GM12878 (cell line): ENCODE data around the gene KRT14.

Experiments used
- BHLHE40 ChIP-seq, 2 experiments: fragments of 450-650 bp in 1 of 2; IDR thresholded peaks; 2 replicates each; pipeline ENCODE4 v1.6.1; 2011 to 2017; ENCODE audit warnings: low read depth in 2 of 2, borderline replicate concordance in 1 of 2, improper control_type of control experiment in 1 of 2, low read length in 1 of 2, mild to moderate bottlenecking in 1 of 2
- CTCF ChIP-seq, 3 experiments: IDR thresholded peaks in 2 of 3; conservative IDR thresholded peaks in 1 of 3; 2 replicates each; pipeline ENCODE4 v1.5.1; 2011; ENCODE audit warnings: low read depth in 3 of 3, low read length in 3 of 3, mild to moderate bottlenecking in 3 of 3, control low read depth in 2 of 3, moderate library complexity in 2 of 3, inconsistent platforms in 1 of 3, mixed read lengths in 1 of 3; ENCODE audit not compliant: control insufficient read depth in 2 of 3, insufficient read depth in 1 of 3; ENCODE audit errors: extremely low read depth in 1 of 3
- NR2C2 ChIP-seq: IDR thresholded peaks from 2 replicates; pipeline ENCODE4 v1.6.1; 2011; ENCODE audit warnings: borderline replicate concordance, low read depth; ENCODE audit not compliant: control insufficient read depth, insufficient read length
- POLR2A ChIP-seq: IDR thresholded peaks from 2 replicates; pipeline ENCODE4 v1.6.1; 2011; ENCODE audit warnings: low read depth, mild to moderate bottlenecking, low read length
- RAD51 ChIP-seq: fragments of 450-650 bp; IDR thresholded peaks from 2 replicates; pipeline ENCODE4 v1.6.1; 2016; ENCODE audit warnings: moderate library complexity, mild to moderate bottlenecking, inconsistent platforms
- RFX5 ChIP-seq: IDR thresholded peaks from 2 replicates; pipeline ENCODE4 v1.6.1; 2011; ENCODE audit warnings: low read depth, low read length, improper control_type of control experiment
- USF2 ChIP-seq: IDR thresholded peaks from 2 replicates; pipeline ENCODE4 v1.6.1; 2011; ENCODE audit warnings: low read depth, low read length, improper control_type of control experiment, borderline replicate concordance

GRCh38 chr17:41589301-41589700 lies 2.6 kb upstream of the KRT14 start:
- TF ChIP-seq RFX5 (no peak), POLR2A (no peak), BHLHE40 (IDR thresholded peaks at IDR 0.05; ENCODE audit: borderline replicate concordance in 1 of 2, low read depth in 2 of 2, low read length in 1 of 2) (no peak), CTCF (IDR thresholded peaks at IDR 0.05 in 2 of 3, conservative IDR thresholded peaks at IDR 0.05 in 1 of 3; ENCODE audit: control insufficient read depth in 2 of 3, extremely low read depth in 1 of 3, insufficient read depth in 1 of 3, low read depth in 3 of 3, low read length in 3 of 3) (no peak), NR2C2 (no peak), USF2 (no peak), RAD51 (no peak)
